Measurements from ENCODE around the gene BCKDK. TPM values are rescaled to one million over a fixed set of nuclear protein-coding genes. Genes with fewer than 3 reads are reported as not detected.

Gene BCKDK
- total and polyA plus RNA-seq, 2 of the 13 experiments (the other 11 are each of a cell fraction or from before 2014, with no cell fraction given), result 24.9 to 42.6 TPM

- TF ChIP-seq PAX8 (CRISPR knock-in tag; IDR thresholded peaks at IDR 0.05; ENCODE audit: borderline replicate concordance) (peak; percentile 87; the same call in 1 of the 2 replicates), ZNF225 (CRISPR knock-in tag; IDR thresholded peaks at IDR 0.05) (no peak; the same call in 1 of the 2 replicates), ETV6 (CRISPR knock-in tag; conservative IDR thresholded peaks at IDR 0.05) (no peak; the same call in none of the 2 replicates), RXRB (CRISPR knock-in tag; IDR thresholded peaks at IDR 0.05; ENCODE audit: borderline replicate concordance) (peak; percentile 52; the same call in 1 of the 2 replicates), CBX5 (CRISPR knock-in tag; IDR thresholded peaks at IDR 0.05; ENCODE audit: borderline replicate concordance) (no peak; the same call in 1 of the 2 replicates), TCF7 (IDR thresholded peaks at IDR 0.05; ENCODE audit: low read depth) (no peak), ZBTB38 (CRISPR knock-in tag; IDR thresholded peaks at IDR 0.05) (peak; percentile 43; the same call in 1 of the 2 replicates), XRCC5 (optimal IDR thresholded peaks at IDR 0.05; ENCODE audit: low read length) (peak; percentile 95), POGK (CRISPR knock-in tag; conservative IDR thresholded peaks at IDR 0.05) (no peak; the same call in 1 of the 2 replicates), ATF1 (CRISPR knock-in tag; IDR thresholded peaks at IDR 0.05) (no peak), REST (IDR thresholded peaks at IDR 0.05; ENCODE audit: borderline replicate concordance in 1 of 2, low read depth in 1 of 2, low read length in 2 of 2) (peak in 1 of 2 experiments; percentile 51; a peak in 1 of 4 replicates), KLF12 (CRISPR knock-in tag; IDR thresholded peaks at IDR 0.05; ENCODE audit: borderline replicate concordance) (peak; percentile 80), ZNF432 (CRISPR knock-in tag; IDR thresholded peaks at IDR 0.05; ENCODE audit: borderline replicate concordance) (no peak), ZNF317 (CRISPR knock-in tag; IDR thresholded peaks at IDR 0.05) (peak; percentile 73; the same call in 1 of the 2 replicates), IRX3 (CRISPR knock-in tag; IDR thresholded peaks at IDR 0.05; ENCODE audit: borderline replicate concordance, low read depth) (0 out of 2 replicates have a peak, but pooled peaks have one; percentile 30), ZNF101 (CRISPR knock-in tag; IDR thresholded peaks at IDR 0.05; ENCODE audit: borderline replicate concordance, low read depth) (no peak), YY1 (IDR thresholded peaks at IDR 0.05; ENCODE audit: insufficient read depth, insufficient replicate concordance, low read depth, low read length) (peak; percentile 84), NR3C1 (CRISPR knock-in tag; IDR thresholded peaks at IDR 0.05) (no peak), TERF1 (CRISPR knock-in tag; IDR thresholded peaks at IDR 0.05) (no peak), ZNF292 (CRISPR knock-in tag; IDR thresholded peaks at IDR 0.05; ENCODE audit: borderline replicate concordance, low read depth) (no peak), THAP7 (CRISPR knock-in tag; IDR thresholded peaks at IDR 0.05) (no peak)
These were observed 34.8 kb upstream of the BCKDK start (continued) for GRCh38 chr16:31073142-31073969.
